GM18867 (cell line): ENCODE results near the gene ARL15.
"Not testable (repeated sequence)": the region's sequence is repeated elsewhere in the genome, so short reads cannot be mapped to it uniquely, and the experiment has no call there.

Experiments
- ATAC-seq: cut with Tn5 transposase; IDR thresholded peaks from one replicate; pipeline ENCODE4 v1.9.1; 2021; ENCODE audit warnings: mild to moderate bottlenecking, moderate library complexity; ENCODE audit not compliant: unreplicated experiment

The ARL15 gene

GRCh38 chr5:54049963-54050362 lies 260.4 kb downstream of the ARL15 start:
- no peak for ATAC-seq

DNA sequence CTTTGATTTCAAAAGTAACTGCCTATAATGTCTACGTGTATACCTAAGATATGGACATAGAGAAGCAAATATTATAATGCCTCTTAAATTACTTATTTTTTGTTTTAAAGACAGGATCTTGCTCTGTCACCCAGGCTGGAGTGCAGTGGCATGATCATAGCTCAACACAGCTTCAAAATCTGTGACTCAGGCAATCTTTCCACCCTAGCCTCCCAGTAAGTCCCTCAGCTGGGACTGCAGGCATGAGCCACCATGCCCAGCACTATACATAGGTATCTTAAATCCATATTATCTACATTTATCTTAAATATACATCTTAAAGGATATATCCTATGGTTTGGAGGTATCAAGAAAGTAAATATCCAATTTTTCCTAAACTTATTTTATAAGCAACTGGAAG lies 261.2 kb downstream of the ARL15 start:
- no peak for ATAC-seq

DNA sequence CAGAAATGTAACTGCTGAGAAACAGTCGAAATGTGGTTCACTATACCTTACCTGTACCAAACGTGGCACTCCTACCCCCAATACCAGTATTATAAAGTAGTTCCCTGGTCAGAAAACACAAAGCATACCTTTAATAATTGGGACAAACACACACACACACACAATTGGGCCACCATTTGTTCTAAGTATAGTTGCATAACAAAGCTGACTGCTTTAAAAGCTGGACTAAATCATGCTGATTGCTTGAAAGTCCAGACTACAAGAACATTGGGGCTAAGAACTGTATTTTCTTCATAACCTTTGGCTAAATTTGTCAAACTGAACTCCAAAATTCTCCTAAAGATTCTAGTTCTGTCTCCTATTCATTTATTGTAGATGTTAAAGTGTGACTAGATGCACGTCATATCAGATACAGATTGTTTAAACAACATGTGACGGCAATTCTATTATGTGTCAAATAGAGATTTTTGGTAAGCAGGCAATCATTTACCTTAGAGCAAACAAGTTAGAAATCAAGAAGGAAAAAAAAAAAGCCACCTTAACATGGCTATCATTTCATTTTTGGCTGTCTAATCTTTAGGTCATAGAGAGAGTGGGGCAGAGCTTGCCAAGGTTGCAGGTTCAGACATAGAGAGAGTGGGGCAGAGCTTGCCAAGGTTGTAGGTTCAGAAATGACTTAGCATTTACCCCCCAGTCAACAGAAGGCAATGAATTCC lies 265.1 kb downstream of the ARL15 start:
- ATAC-seq = no peak

DNA sequence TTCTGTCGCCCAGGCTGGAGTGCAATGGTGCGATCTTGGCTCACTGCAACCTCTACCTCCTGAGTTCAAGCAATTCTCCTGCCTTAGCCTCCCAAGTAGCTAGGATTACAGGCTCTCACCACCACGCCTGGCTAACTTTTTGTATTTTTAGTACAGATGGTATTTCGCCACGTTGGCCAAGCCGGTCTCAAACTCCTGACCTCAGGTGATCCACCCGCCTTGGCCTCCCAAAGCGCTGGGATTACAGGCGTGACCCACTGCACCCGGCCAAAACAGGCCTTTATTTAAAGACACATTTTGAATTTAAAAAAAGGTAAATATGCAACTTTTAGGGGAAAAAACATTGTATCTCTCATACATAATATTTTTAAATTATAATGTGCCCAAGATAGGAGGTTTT lies 266.1 kb downstream of the ARL15 start:
- not testable (repeated sequence) for ATAC-seq

- ATAC-seq = no peak
Observed at GRCh38 chr5:54040804-54041203, 269.6 kb downstream of the ARL15 start.

GRCh38 chr5:54040018-54040417 lies 270.4 kb downstream of the ARL15 start:
- ATAC-seq = no peak

- no peak for ATAC-seq
Observed at GRCh38 chr5:54037205-54037604, 273.2 kb downstream of the ARL15 start.

DNA sequence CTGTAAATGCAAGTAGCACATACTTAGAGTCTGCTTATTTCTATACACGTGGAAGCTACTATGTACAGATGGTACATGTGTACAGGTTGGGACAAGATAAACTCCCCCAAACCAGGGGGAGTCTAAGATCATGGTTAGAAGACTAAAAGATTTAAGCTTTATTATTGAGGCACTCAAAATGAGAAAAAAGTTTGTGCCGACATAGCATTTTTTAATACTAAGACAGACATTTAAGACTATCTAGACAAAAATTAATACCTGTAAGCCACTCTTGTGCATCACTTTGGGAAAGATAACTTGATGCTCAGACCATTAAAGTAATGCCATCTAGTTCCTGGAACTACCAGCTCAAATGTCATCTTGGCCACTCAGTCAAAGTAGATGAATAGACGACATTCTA lies 279.4 kb downstream of the ARL15 start:
- ATAC-seq = no peak

- no peak for ATAC-seq
Observed at GRCh38 chr5:54024466-54024865, 285.9 kb downstream of the ARL15 start.

DNA sequence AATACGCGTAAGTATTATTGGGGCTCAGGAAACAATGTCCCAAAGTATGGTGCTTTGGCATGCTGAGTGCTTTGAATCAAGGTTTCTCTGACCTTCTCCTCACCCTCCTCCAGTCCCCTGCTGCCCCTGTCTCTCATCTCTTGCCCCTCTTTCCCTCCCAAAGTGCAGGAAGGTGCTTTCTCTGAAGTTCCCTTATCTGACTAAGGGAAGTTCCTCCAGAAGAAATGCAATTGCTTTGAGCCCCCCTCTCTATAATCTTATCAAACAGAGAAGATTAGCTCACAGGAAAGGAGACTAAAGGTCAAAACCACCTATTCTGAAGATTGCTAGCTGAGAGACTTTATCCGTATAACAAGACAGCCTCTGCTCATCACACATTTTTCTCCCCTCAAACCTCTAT lies 288.1 kb downstream of the ARL15 start:
- ATAC-seq = no peak

DNA sequence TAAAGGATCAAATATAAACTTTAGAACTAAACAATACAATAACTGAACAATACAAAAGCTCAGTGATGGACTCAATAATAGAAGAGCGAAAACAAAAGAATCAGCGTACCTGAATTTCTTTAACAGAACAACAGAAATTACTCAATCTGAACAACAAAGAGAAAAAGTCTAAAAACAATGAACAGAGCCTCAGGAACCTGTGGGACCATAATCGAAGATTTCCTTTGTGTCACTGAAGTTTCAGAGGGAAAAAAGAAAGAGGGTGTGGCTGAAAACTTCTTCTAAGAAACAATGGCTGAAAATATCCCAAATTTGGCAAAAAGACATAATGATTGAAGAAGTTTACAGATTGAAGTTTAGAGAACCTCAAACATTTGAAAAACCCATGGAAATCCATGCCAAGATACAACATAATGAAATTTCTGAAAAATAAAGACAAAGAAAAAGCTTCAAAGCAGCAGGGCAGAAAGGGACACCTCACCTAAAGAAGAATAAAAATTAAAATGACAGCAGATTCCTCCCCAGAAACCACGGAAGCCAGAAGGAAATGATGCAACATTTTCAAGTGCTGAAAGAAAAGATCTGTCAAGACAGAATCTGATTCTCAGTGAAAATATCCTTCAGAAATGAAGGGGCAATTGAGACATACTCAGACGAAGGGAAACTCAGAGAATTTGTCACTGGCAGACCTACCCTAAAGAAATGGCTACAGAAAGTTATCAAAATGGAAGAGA lies 288.8 kb downstream of the ARL15 start:
- ATAC-seq = no peak

- no peak for ATAC-seq
Observed at GRCh38 chr5:54018438-54018837, 291.9 kb downstream of the ARL15 start.

- ATAC-seq = no peak
Observed at GRCh38 chr5:54017580-54017979, 292.8 kb downstream of the ARL15 start.

GRCh38 chr5:54013556-54014194 lies 296.7 kb downstream of the ARL15 start:
- no peak for ATAC-seq

GRCh38 chr5:54009828-54010227 lies 300.5 kb downstream of the ARL15 start:
- ATAC-seq = no peak

DNA sequence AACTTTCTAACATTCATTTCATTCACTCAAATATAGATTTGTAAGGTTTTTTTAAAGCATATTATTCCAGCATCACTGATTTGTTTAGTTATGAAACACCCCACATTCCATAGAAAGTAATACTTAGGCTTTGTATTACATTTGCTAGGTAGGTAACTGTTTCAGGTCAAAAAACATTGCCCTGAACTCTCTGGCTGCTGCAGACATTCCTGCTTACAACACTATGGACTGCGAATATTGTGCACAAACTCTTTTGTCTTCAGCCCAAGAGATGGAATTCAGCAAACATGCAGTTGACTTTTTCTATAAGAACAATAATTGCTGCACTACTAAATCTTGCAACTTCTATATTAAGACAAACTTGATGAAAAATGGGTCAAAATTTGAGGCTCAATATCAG lies 301.0 kb downstream of the ARL15 start:
- no peak for ATAC-seq

DNA sequence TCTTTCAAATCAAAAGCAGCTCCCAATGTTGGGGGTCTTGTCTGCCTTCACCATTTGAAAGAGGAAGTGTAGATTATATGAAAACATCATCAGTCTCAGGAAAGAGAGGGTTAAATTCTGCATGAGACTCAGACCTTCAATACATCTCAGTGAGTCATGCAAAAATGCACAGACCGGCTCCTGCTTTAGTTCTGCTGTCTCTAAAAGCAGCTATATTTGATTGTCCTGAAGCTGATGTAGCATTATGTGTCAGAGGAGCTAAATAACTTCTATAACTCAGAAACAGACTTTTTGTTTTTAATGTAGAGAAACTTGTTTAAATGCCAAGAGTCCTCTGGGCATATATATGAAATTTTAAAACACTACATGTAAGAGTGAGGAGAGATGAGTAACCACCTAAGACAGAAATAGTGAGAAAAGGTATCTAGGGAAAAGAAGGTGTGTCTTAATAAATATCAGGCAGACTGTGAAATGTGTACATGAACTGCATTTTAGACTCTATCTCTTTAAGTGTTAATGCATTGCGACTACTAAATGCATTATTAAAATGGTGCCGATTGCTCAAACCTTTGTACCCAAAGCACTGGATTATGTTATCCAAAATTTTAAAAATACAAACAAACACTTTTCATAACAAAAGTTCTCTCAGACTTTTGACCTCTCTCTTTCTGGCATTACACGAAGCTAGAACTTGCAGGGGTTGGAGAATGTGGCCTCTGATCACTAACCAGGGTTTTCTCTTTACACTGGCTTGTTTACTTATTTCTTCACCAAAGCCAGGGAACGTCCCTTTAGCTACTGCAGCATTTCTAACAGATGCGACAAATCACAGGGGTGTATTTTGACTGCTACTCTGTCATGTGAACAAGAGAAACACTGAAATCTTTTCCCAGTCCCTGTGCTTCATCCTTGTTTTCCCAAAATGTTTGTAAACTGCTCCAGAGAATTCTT lies 302.3 kb downstream of the ARL15 start:
- no peak for ATAC-seq

- no peak for ATAC-seq
Observed at GRCh38 chr5:54004697-54005096, 305.7 kb downstream of the ARL15 start.

DNA sequence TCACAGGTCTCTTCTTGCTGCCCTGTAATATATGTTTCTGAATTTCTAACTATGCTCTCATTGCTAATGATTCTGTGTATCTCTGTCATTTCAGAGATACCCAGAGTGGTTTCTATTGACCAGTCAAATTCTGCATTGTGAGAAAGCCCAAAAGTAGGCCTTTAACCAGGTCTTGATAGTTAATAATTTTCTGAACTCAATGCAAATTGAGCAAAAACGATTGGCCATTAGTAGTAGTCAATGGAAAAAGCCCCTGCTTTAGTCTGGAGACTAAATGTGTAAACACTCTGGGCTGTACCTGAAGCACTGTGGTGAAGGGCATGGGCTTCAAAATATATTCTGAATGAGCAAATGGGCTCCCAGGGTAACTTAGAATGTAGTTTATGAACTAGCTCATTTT lies 307.6 kb downstream of the ARL15 start:
- ATAC-seq = no peak

- ATAC-seq = no peak
Observed at GRCh38 chr5:54001976-54002775, 308.2 kb downstream of the ARL15 start.
